Globus pallidus (tissue), 1 donor: ENCODE results near the gene ROMO1.
A peak's percentile ranks its signal among the peaks of the same experiment; 100 is the strongest.

Source experiments
- DNase-seq: peaks from one replicate; pipeline ENCODE4 v3.0.0-alpha.2; 2015; ENCODE audit warnings: low spot score

Gene ROMO1

DNA sequence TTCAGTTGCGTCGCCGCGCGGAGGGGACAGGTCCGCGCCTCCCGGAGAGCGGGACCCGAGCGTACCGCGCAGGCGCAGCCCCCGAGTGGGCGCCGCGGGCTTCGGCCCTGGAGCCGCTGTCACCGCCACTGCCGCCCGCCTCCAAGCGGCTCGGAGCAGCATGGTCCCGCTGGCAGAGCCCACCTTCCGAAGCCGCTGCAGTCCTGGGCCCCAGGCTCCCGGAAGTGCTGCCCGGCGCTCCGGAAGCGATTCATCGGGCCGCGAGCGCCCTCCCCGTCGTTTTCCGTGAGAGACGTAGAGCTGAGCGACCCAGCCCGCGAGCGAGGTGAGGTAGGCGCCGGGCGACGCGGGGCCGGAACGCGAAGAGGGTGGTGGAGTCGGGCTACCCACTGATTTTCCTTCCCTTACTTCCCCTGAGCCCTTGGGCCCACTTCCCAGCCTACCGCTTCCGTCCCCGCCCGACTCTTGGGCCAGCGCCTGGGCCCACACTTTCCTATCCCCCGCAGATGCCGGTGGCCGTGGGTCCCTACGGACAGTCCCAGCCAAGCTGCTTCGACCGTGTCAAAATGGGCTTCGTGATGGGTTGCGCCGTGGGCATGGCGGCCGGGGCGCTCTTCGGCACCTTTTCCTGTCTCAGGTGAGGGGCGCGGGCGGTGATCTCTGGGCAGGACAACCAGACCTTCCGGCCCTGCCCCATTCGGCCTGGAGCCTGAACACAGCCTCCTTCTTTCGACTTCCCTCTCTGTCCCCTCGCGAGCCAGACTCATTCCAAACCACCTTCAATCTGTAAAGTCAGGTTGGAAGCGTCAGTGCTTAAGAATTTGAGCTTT, at the start of gene ROMO1, which contains the start of gene NFS1:
ROMO1 (plus strand) TSS at position 279 of the 830 bp plus-strand sequence; CDS start at position 507, 228 bp downstream.
NFS1 (minus strand) TSS at position 226 of the 830 bp plus-strand sequence; CDS start at position 162, 64 bp downstream.
- DNase-seq = peak; percentile 79

DNA sequence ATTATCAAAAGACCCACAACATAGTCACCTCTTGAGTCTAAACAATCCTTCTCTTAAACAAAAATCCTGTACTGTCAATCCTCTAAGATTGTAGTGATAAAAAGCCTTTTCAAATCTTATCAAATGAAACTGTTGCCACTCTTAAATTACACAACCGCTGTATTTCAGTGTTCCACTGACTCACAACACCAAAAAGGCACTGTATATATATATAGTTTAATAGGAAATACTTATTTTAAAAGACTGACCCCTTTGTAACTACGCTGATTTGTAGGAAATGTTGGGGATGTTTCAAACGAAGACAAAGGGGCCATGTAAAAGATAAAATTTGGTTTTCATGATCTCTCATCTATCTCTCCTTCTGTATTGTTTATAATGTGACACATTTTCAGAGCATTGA, 48.6 kb upstream of the ROMO1 start:
- no peak for DNase-seq

DNA sequence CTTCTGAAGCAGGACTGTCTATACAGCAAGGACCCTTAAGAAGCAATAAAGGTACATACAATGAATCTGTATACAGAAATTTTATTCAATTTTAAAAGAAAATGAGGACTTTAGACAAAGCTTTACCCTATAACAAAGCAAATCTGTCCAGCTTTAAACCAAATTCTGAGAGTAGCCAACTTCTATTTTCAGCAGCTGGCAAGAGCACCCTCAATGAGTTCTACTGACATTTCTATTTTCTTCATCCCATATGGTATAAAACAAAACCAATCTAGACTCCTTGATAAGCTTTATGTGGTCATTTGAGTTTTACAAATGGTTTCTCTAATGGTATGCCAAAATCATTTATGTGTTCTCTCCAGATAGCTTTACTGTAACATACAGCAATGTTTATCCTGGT, 47.2 kb upstream of the ROMO1 start:
- DNase-seq = no peak

DNA sequence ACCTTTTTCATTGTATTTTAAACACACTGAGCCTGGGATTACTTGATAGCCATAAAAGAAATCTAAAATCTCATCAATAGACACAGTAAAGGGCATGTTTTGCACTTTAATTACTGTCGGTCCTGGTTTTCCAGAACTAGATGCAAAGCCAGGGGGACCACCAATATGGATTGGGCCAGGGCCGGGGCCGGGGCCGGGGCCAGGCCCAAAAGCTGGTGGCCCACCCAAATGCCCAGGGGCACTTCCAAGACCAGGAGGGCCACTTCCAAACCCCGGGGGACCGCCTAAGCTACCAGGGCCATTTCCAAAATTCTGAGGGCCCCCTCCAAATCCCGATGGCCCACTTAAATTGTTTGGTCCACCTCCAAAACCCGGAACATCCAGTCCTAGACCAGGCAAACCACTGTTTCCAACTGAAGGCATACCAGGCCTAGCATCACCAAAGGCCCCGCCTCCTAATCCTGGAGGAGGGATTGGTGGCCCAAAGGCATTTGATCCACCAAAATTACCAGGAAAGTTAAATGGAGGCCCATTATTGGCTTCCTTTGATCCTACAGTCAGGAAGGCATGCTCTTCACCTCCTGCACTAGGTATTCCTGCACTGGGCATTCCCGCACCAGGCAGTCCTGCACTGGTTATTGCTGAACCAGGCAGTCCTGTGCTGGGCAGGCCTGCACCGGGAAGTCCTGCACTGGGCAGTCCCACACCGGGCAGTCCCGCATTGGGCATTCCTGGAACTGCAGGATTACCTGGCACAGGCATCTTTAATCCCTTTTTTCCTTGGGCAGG, 46.4 kb upstream of the ROMO1 start:
- DNase-seq = no peak

DNA sequence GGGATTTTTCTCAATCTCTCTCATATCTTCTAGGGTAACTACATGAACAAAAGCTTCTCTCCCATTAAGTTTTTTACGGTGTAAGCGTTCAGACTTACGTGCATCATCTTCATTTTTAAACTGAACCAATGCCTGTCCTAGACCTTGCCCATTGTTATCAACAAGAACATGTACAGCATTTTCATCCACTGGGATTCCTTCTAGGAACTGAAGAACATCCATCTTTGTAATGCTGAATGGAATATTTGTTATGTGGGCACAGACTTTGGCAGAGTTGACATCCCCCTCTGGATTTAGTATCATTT, 45.8 kb upstream of the ROMO1 start:
- no peak for DNase-seq

DNA sequence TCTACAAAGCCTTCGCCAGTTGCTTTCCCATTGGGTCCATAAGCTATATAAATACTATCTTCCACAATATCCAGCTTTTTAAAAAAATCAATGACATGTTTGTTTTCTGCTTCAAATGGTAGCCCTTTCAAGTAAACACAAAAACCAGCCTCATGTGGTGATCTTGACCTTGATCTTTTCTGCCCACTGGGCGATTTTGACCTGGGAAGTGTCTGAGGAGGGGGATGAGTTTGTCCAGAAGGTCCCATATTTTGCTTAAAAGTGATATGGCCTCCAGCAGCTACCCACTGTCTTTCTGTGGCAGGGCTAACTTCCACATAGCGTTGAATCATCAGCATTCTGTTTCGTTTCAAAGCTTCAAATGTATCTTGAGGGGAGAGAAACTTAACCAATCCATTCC, 45.3 kb upstream of the ROMO1 start:
- no peak for DNase-seq

DNA sequence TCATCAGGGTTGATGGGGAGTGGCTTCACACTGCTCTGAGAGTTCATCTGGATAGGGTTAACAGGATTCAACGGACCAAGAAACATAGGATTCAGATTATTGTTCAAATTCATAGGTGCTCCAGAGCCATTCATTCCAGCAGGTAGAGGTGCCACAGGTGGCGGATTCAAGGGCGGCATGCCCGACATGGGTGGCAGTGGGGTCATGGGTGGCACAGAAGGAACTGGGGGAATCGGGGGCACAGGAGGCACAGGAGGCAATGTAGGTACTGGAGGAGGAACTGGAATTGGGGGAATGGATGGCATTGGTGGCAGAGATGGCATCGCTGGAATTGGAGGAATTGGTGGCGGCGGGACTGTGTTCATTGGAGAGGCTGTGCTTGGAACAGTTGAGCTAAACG, 44.8 kb upstream of the ROMO1 start:
- no peak for DNase-seq

DNA sequence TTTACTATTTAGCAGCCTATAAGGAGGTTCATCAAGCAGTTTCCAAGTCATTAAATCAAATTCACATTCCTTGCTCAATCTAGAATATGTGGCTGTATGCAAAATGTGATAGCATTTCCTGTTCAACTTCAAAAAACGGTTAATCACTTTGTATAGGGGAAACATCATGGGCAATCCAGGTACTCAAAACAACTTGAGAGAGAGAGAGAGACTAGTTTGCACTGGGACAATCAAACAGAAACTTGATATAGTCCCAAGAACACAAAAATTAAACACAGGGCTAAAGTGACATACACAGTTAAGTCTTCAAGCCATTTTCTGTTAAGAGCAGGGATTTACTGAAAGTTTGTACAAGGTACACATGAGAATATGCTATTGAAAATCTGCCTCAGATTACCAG, 41.9 kb upstream of the ROMO1 start:
- DNase-seq = no peak

DNA sequence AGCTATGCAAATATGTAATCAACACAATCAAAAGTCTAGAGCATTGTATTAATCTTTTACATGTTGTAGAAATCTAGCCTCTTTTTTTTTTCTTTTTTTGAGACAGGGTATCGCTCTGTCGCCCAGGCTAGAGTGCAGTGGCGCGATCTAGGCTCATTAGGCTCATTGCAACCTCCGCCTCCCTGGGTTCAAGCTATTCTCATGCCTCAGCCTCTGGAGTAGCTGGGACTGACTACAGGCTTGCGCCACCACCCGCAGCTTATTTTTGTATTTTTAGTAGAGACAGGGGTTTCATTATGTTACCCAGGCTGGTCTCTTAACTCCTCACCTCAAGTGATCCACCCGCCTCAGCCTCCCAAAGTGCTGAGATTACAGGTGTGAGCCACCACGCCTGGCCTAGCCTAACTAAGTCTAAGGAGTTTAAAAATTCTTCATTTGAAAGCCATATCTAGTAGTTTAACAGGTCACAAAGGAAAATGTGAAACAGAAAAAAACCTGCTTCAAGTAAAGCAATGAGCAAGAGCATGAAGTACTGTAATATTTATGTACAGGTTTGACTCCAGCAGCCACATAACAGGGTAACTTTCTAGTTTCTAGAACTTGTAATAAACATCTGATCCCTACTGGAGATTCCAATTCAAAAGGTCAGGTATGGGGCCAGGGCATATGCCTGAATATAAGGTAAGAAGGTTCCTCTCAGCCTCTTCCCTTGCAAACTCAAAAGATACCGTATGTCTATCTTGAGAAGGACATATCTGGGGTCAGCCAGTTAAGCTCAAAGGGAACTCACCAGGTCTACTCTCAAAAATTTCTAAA, 38.9 kb upstream of the ROMO1 start:
- DNase-seq = no peak

DNA sequence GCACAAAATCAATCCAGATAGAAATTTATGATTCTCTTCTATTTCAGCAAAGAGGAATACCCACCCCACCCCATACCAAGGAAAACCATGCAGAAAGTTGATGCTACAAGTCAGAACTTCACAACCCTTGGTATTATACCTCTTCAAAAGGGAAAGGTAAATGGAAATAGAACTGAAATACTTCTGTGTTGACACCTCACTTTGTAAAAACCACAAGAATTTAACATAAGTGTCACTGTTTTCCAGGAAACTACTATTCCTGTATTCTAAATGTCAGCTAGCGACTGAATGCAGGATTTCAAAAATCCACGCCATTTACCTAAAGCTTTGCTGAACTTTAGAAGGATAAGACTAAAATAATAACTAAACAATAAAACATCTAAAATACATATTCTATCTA, 38.2 kb upstream of the ROMO1 start:
- DNase-seq = no peak

DNA sequence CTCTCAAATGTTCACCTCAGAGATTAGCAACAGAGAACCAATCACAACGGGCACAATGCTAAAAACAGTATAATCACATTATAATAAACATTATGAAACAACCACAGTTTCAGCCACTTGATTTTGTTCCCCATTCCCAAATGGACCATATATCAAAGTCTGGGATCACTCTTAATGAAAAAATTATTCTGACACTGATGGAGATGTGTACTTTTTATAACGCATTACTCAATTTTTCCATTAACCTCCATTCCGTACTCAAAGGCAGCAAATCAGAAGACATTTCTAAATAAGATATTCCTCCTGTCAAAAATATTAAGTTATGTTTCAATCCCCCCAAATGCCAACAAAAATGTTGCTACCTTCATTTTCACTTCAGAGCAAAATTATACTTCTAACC, 37.3 kb upstream of the ROMO1 start:
- DNase-seq = no peak

DNA sequence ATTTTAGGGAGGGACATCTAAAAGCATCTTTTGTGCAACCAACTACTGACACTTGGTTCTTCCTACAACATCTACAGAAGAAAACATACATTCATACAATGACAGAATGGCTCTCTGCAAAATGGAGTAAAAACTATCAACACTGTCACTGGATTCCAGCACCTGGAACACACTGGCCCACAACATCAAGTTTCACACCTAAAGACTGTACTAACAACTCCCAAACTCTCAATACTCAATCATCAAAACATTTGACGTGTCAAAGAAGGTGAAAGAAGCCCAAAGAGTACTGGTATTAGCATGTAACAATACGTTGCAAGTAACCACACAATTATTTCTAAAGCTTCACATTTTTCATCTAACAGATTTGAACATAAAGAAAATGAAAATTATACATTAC, 36.7 kb upstream of the ROMO1 start:
- no peak for DNase-seq

DNA sequence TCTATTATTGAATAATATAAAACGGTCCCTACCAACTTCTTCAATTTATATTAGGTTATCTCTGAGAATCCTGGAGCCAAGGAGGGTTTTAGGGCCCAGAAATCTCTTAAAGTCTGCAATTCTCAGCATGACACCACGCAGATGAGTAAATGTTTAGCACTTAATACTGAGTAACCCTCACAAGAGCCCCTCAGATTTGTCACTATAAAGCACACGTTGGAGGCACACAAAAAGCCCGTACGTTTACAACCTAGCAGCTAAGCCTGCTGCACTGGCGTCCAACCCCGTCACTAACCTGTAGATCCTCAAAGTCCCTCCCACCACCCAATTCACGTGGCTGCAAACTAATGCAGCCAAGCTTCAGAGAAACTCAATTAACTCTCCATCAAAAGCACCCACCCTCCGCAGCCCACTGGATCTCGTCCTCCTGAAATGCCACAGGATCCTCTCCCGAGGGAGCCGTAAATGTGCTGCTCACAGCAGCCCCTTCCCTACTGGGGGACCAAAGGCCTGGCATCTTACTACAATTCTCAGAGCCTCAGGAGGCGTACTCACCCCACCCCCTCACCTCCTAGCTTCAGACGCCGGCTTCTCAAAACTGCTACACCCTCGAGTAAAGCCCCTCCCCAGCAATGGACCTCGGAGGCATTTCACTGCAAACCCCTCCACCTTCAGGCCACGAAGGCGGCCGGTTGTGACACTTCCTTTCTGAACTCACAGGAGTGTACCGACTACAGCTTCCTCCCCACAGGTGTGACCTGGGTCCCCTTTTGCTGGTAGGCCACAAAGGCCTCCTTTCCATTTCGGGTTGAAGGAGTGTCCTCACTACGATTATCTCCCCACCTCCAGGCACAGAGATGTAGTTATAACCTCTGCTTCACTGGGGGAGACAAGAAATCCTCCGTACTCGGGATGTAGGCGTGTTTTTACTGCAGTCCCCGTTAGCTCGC, 35.4 kb upstream of the ROMO1 start:
- DNase-seq = peak; percentile 38

DNA sequence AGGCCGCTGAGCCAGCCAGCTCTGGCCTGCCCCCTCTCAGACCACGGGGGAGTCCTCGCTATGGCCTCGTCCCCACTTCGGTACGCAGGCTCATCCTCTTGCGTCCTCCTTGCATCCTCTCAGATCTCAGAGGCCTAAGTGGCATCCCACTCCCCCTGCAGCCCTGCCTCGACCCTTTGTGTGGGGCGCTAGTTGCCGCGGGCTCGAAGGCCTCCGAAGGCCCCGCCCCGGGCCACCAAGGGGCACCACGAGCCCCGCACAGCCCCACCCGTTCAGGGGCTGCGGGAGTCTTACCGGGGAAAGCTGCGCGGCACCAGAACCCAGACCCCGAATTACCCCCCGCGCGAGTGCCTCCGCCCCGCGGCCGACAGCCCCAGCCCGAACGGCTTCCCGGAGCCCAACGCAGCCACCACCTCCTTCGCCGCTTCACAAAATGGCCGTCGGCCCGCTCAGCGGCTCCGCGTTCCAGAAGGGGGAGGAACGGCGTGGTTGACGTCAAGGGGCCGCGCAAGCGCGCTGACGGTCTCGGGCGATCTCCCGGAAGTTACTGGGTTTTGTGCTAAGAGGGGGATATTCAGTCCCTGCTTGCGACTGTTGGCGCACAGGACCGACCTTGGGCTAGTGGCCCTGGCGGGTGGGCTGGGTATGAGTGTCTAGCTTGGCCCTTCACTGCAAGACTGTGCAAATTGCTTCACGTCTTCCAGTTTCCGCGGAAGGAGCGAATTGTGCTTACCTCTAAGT, 34.6 kb upstream of the ROMO1 start, which contains the start of the genes CPNE1 and RBM12:
CPNE1 (minus strand) TSS at position 435 of the 741 bp plus-strand sequence. CDS start 31,977 bp downstream, outside the sequence.
RBM12 (minus strand) TSS at position 435 of the 741 bp plus-strand sequence. CDS start 9,578 bp downstream, outside the sequence.
- DNase-seq = peak; percentile 93

DNA sequence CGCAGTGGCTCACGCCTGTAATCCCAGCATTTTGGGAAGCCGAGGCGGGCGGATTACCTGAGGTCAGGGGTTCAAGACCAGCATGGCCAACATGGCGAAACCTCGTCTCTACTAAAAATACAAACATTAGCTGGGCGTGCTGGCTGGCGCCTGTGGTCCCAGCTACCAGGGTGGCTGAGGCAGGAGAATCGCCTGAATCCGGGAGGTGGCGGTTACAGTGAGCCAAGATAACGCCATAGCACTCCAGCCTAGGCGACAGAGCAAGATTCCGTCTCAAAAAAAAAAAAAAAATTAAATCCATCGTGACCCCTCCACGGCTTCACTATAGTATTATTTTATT, 33.3 kb upstream of the ROMO1 start:
- no peak for DNase-seq

DNA sequence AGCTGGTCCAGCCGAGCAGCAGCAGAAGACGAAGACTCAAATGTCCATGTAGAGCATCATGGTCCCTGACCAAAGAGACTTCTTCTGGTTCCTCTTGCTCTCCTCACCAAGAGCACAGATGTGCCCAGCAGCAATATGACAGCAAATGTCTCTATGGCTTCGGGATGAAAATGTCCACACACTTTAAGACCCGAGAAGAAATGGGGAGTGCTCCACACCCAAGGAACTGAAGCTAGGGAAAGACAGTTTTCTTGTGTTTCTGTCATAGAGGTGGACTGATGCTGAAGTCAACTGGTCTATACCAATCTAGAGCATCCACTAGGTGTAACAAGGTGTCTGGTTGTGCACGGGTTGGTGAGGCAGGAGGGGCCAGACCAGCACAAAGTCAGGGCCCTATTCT, 30.0 kb upstream of the ROMO1 start:
- no peak for DNase-seq

DNA sequence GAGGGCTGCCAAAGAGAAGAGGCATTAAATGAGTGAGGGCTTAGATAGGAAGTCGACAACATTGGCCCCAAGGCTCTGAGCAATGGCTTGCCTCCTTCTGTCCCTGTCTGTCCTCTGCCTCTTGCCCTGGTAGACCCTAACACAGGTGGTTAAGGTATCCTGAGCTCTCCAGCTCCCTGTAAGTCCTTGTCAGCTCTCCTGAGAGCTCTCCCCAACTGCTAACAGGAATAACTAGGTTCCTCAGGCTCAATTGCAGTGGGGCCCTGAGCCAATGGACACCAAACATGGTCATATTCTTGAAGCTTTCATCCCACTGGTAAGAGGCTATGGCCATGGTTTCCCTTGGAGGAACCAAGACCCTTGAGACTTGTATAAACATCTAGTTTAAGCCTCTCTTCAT, 29.5 kb upstream of the ROMO1 start:
- no peak for DNase-seq

DNA sequence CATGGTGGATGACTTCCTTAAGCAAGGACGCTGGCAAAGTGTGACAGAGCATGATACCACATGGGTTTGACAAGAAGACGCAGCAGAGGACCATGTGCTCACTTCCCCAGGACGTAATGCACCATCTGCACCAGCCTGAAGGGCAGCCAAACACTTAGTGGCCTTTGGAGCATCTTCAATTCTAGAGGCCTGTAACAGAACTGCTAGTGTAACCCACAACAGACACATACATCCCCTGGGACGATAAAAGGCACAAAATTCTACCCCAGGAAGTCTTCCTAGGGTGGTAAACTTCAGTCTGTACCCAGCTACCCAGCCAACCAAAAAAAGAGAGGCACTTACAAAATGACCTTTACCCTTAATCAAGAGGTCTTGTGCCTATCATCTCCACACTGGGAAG, 25.3 kb upstream of the ROMO1 start:
- DNase-seq = no peak

DNA sequence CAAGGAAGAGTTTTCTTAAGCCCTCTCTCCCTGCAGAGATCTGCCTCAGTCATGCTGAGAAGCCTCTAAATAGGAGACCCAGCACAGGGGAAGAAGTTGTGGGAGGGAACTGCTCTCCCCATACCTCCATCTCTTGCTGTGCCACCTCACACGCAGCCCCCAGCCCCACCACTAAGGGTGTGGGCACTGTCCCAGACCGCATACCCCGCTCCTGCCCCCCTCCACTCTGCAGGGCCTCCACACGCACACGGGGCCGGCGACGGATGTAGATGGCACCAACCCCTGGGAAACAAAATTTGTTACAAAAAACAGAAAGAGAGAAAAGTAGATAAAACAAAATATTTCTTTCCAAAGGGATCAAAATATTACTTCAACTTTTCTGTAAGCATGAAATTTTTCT, 24.3 kb upstream of the ROMO1 start:
- no peak for DNase-seq

DNA sequence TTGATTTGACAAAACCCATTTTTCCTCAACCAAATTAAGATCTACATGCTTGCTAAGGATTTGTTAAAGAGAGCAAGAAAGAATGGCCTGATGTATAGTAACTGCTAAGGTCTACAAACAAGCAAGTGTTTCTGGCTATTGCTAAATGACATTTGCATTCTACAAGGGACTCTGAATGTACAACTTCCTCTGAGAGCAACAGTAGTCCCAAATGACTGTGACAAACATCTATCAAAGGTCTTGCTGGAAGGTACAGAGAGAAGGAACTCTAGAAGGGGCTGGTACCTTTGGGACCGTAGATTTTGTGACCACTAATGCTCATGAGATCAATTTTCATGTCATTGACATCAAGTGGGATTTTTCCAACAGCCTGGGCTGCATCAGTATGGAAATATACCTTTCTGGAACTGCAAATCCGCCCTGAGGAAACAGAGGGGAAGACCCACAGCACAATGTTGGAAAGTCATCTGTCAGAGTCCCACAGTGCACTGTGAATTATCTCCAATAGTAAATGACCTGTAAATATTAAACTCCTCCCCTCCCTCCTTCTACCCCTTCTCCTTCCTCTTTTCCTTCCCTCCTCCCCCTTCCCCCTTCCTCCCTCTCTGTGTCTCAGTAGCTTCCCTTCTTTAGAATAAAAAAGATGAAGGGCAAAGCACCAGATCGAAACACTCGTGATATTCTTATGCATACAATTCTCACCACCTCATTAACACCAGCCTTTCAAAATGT, 18.6 kb upstream of the ROMO1 start:
- DNase-seq = no peak
